ENCODE results near the gene FOXN1.

The FOXN1 gene

DNA sequence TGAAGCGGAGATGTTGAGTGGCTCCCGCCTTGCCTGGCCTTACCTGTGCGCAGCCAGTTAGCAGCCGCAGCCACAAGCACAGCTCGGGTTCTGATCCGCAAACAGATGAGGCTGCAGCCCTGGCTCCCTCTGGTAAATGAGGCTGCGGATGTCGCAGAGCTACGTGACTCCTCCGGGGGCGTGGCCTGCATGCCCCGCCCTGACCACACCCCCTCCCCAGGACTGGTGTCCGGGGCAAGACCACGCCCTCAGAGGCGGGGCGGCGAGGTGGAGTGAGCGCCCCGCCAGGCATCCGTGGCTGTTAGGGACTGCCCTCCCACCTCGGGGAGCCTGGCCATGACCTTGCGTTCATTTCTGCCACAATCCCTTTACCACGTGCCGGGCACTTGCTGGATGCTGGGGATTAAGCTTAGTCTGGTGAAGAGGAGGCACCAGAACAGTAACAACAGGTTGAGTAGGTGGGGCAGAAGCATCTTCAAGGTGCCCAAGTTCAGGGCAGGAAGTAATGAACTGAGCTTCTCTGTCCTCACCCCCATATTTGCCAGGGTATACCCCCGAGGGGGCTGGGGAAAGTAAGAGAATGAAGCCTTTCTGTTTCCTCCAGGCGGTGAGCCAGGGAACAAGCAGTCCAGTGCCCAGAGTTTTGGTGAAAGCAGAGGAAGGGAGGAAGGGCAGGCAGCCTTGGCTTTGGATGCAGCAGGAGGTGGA is 70.8 kb downstream of the FOXN1 start, which contains the start of gene ALDOC:
Gene ALDOC (minus strand): TSS at position 138 of the 708 bp plus-strand sequence. CDS start 1,363 bp downstream, outside the sequence.
- DNase-seq: peak; percentile 50 to 56

DNA sequence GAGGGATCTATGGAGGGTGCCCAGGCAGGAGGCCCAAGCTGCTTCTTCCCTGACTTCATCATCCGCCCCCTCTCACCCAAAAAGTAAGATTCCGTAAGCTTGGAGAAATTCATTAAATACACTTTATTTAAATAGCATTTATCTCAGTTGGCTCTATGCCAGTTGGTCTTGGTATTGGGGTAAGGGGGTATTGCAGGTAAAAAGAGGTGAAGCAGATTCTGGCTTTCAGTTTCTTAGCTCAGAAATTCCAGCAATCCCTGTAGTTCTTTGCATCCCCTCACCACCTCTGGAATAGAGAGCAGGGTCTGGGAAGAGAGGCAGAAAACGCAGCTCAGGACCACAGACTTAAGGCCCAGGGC is 71.3 kb downstream of the FOXN1 start:
- no peak for DNase-seq

DNA sequence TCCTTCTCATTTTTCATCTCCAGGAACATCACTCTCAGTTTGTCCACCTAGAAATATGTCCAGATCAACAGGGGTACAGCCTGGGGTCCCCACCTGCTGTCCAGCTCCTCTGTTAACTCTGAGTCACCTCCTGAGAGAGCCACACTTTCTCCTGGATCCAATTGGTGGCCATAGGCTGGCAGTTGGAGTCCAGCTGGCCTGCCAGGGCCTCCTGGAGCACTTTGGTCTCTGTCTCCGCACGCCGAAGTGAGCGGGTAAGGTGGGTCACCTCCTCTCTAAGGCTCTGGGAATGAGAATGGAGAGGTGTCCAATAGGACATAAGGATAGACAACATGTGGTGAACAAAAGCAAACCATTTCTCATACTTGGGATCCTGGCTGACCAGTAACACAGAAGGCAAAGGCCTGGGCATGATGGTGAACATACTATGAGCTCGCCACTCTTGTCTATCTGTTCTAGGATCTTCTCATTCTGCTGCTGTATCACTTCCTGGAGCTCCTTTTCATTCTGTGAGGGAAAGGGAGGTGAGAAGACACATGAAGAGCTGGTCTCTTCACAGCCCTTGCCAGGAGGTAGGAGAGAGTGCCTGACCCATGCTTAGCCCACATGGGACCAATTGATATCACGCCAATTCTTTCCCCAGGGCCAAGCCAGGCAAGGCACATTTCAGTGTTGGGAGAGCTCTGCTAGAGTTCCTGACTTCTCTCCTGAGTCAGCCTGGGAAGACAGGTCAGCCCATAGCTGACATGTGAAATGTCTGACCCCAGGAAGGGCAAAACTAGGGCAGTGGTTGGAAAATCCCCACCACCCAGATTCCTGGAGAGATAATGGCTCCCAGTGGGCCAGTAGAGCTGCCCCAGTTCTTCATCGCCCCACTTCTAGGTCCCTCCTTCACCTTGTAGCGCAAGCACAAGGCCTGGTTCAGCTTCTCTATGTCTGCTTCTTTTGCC is 72.4 kb downstream of the FOXN1 start:
- no peak for DNase-seq

DNA sequence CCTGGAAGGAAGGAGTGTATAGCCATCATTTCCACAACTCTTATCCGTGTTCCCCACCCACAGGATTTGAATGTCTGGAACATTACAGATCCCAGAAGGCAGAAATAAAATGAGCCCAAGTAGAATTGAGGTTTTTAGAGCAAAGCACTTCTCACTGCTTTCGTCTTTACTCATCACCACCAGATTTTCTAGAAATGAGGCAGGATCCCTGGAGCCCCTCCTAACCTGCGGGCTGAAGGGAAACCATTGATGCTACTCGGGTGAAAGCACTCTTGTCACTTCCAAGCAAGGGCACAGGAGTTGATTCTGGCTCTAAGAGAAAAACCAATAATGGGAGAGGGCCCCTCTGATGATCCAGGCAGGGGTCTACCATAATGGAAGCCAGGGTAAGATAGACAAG is 73.4 kb downstream of the FOXN1 start:
- no peak for DNase-seq

DNA sequence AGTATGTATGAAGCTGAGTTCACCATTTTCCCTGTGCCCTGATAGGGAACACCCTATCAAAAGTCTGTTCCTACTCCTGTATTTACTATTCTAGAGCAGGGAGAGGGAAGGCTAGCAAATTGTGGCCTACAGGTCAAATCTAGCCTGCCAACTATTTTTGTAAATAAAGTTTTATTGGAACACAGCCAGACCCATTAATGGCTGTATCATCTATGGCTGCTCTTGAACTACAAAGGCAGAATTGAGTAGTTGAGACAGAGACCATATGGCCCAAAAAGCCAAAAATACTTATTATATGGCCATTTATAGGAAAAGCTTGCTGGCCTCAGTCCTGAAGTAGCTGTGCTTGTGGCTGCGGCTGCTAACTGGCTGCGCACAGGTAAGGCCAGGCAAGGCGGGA is 74.8 kb downstream of the FOXN1 start:
- no peak for DNase-seq

DNA sequence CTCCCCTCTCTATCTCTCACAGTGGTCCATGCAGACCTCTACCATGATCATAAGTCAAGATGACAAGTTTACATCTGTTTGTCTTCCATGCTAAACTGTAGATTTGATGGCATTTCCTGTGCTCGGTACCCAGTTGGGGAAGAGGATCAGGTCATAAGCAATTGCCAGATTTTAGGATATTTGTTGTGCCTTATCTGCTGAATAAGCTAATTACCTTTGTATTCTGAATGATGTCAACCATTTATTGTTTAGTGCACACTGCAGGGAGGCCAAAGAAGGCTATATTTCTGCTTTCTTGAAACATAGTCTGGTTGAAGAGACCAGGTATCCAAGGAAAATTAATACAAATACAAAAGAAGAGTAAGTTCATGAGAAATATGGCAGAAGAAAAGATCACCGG is 76.4 kb downstream of the FOXN1 start:
- no peak for DNase-seq

DNA sequence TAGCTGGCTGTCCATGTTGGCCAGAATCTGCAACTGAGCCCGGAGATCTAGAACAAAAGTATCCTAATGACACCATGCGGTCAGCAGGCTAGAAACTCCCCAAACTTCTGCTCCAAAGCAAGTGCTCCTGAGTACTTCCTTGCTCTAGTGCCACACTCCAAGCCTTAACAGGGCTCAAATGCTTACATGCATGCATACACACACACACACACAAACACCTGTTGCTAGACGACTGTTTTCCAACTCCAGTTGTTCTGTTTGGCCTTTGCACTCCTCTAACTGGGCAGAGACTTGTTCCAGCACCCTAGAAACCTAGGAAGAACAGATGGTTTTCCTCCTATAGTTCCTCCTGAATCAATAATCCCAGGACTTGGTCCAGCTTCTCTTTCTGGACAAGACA is 78.3 kb downstream of the FOXN1 start:
- DNase-seq: no peak

DNA sequence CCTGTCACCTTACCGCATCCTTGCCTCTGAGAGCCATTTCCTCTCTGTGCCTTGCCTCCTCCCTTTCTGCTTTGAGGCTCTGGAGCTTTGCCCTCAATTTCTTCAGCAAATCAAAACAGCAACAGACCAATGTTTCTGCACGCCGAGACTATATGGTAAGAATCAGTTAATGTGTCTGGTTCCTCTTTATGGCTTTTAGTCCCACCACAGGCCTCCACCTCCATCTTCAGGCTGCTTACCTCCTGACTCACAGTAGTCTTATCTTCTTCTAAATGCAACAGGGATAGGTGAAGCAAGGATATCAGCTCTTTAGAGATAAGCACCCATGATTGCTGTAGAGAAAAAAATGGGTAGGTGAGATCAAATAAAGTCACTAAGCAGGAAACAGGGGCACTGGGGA is 79.7 kb downstream of the FOXN1 start:
- DNase-seq: no peak
